PC-3 (cell line): Measurements from ENCODE around the gene IBTK. TPM values are rescaled to one million over a fixed set of nuclear protein-coding genes. Genes with fewer than 3 reads are reported as not detected.

ENCODE experiments used
- ATAC-seq: fragments of 200-7000 bp; cut with Tn5 transposase; 2 replicates; pipeline ENCODE4 v1.9.1; 2020; ENCODE audit warnings: mild to moderate bottlenecking, moderate library complexity
- BruUV-seq: library from RNA; stranded (reverse); fragments of 400-500 nt; replicated peaks from 2 replicates; lab custom pipeline; 2021; lab: Mats Ljungman, UMichigan
- CTCF ChIA-PET: fragments of 300-600 bp; sonication (Branson Sonifier 250); formaldehyde crosslinking; loops from one replicate; lab custom pipeline; 2022; ENCODE audit warnings: antibody characterized with exemption; lab: Charles Lee
- POLR2A ChIA-PET: fragments of 300-600 bp; sonication (Branson Sonifier 250); formaldehyde crosslinking; loops from one replicate; lab custom pipeline; 2022; ENCODE audit warnings: antibody characterized with exemption; ENCODE audit not compliant: unreplicated experiment; lab: Charles Lee
- DNase-seq: peaks from one replicate; pipeline ENCODE4 v3.0.0-alpha.2; 2015
- H2AFZ ChIP-seq: fragments of 300-600 bp; sonication (generic); 2 replicates; pipeline ENCODE4 v1.6.0; 2016; ENCODE audit warnings: antibody characterized with exemption, low read length
- H3F3A ChIP-seq: fragments of 300-600 bp; sonication (generic); one replicate; pipeline ENCODE4 v1.6.0; 2017; ENCODE audit warnings: antibody characterized with exemption, low read length, control low read depth, mild to moderate bottlenecking; ENCODE audit not compliant: unreplicated experiment
- H3K27ac ChIP-seq: fragments of 300-600 bp; sonication (generic); 2 replicates; pipeline ENCODE4 v1.5.1; 2016; ENCODE audit warnings: mild to moderate bottlenecking, low read length
- H3K27me3 ChIP-seq: fragments of 300-600 bp; sonication (generic); 2 replicates; pipeline ENCODE4 v1.6.1; 2016; ENCODE audit warnings: low read length, mixed read lengths
- H3K36me3 ChIP-seq: fragments of 300-600 bp; sonication (generic); 2 replicates; pipeline ENCODE4 v1.6.1; 2016; ENCODE audit warnings: low read depth, mixed run types, low read length, mixed read lengths
- H3K4me1 ChIP-seq: fragments of 300-600 bp; sonication (generic); 2 replicates; pipeline ENCODE4 v1.5.1; 2016; ENCODE audit warnings: low read length; ENCODE audit not compliant: insufficient read depth
- H3K4me2 ChIP-seq: fragments of 300-600 bp; sonication (generic); 2 replicates; pipeline ENCODE4 v1.6.0; 2016; ENCODE audit warnings: low read length
- H3K4me3 ChIP-seq: fragments of 300-600 bp; sonication (generic); 2 replicates; pipeline ENCODE4 v1.5.1; 2016; ENCODE audit warnings: mild to moderate bottlenecking, low read length, mixed read lengths
- H3K79me2 ChIP-seq: fragments of 300-600 bp; sonication (generic); 2 replicates; pipeline ENCODE4 v1.6.1; 2017; ENCODE audit warnings: low read length, mixed read lengths
- H3K9ac ChIP-seq: fragments of 300-600 bp; sonication (generic); 2 replicates; pipeline ENCODE4 v1.6.0; 2016; ENCODE audit warnings: mild to moderate bottlenecking, low read length
- H3K9me2 ChIP-seq: fragments of 300-600 bp; sonication (generic); replicated peaks from 2 replicates; pipeline ENCODE4 v1.6.1; 2016; ENCODE audit warnings: mixed run types, low read length, mixed read lengths
- H3K9me3 ChIP-seq: fragments of 300-600 bp; sonication (generic); 2 replicates; pipeline ENCODE4 v1.6.1; 2016; ENCODE audit warnings: low read length, mixed read lengths
- H4K20me1 ChIP-seq: fragments of 300-600 bp; sonication (generic); 2 replicates; pipeline ENCODE4 v1.6.1; 2016; ENCODE audit warnings: low read length, mixed read lengths
- CTCF ChIP-seq: fragments of 300-600 bp; sonication (generic); conservative IDR thresholded peaks from 2 replicates; pipeline ENCODE4 v1.5.1; 2017; ENCODE audit warnings: antibody characterized with exemption, low read depth, mild to moderate bottlenecking, low read length
- EZH2 ChIP-seq: fragments of 300-600 bp; sonication (generic); IDR thresholded peaks from one replicate; pipeline ENCODE4 v1.6.1; 2017; ENCODE audit warnings: antibody characterized with exemption, mild to moderate bottlenecking, low read length; ENCODE audit not compliant: unreplicated experiment
- EZH2phosphoT487 ChIP-seq: fragments of 300-600 bp; sonication (generic); IDR thresholded peaks from 2 replicates; pipeline ENCODE4 v1.6.1; 2018; ENCODE audit warnings: mild to moderate bottlenecking, antibody characterized with exemption, low read length, borderline replicate concordance
- intact Hi-C: fragments of 100-400 bp; cut with micrococcal nuclease; formaldehyde crosslinking; loops from 2 replicates; pipeline ENCODE4 v1.9.0; 2023
- total RNA-seq: library from RNA; depleted of rRNA; stranded (reverse); fragments of >200 nt; gene quantifications from 2 replicates; pipeline ENCODE4 v1.2.3, GENCODE V29; 2014

Gene IBTK
- total RNA-seq, 1 experiment from 2014 or later, result 17.2 TPM

- no peak overlapping the region for H2AFZ ChIP-seq
Measured at GRCh38 chr6:82208913-82209312, 38.6 kb downstream of the IBTK start.

GRCh38 chr6:82205930-82206392, 41.6 kb downstream of the IBTK start:
- DNase-seq (no peak), ATAC-seq (no peak)
- Histone ChIP-seq H3K9me3 (no peaks in the 10 kb centered on the region), H3K27me3 (no peaks in the 10 kb centered on the region), H3F3A (no peaks in the 10 kb centered on the region), H3K79me2 (no peaks in the 10 kb centered on the region), H3K36me3 (peaks cover 20% of the 10 kb centered on the region), H3K9ac (no peak overlapping the region), H3K4me1 (no peaks in the 10 kb centered on the region), H3K27ac (no peak overlapping the region), H4K20me1 (no peaks in the 10 kb centered on the region), H2AFZ (no peak overlapping the region), H3K4me3 (no peak overlapping the region), H3K4me2 (no peak overlapping the region), H3K9me2 (no peaks in the 10 kb centered on the region)
- POLR2A ChIA-PET, result no interaction called here
- CTCF ChIA-PET, result no interaction called here
- no TSS peak for BruUV-seq
- intact Hi-C loops, result no loop called here
- TF ChIP-seq CTCF (no peak), EZH2phosphoT487 (no peak), EZH2 (no peak)

More at GRCh38 chr6:82208913-82209312, 38.6 kb downstream of the IBTK start:
- Histone ChIP-seq H3K4me2 (no peak overlapping the region), H3K9me3 (no peaks in the 10 kb centered on the region), H3K4me1 (no peaks in the 10 kb centered on the region), H3F3A (no peaks in the 10 kb centered on the region), H3K79me2 (no peaks in the 10 kb centered on the region), H3K27ac (no peak overlapping the region), H3K9me2 (no peaks in the 10 kb centered on the region), H3K9ac (no peak overlapping the region), H3K36me3 (peaks cover 21% of the 10 kb centered on the region), H4K20me1 (no peaks in the 10 kb centered on the region), H3K27me3 (no peaks in the 10 kb centered on the region), H3K4me3 (no peak overlapping the region)
- DNase-seq (no peak), ATAC-seq (no peak)
- intact Hi-C loops, result no loop called here
- CTCF ChIA-PET, result no interaction called here
- TF ChIP-seq EZH2, result no peak
- no peak for TF ChIP-seq EZH2phosphoT487
- no peak for TF ChIP-seq CTCF
- BruUV-seq, result no TSS peak
- POLR2A ChIA-PET, result no interaction called here

- no peaks in the 10 kb centered on the region for H3K27me3 ChIP-seq
- ChIA-PET POLR2A (no interaction called here), CTCF (no interaction called here)
- no peaks in the 10 kb centered on the region for H4K20me1 ChIP-seq
- TF ChIP-seq EZH2, result no peak
- TF ChIP-seq CTCF, result no peak
- TF ChIP-seq EZH2phosphoT487, result no peak
- no peak overlapping the region for H3K4me3 ChIP-seq
- no peaks in the 10 kb centered on the region for H3K9me2 ChIP-seq
- no peak overlapping the region for H3K27ac ChIP-seq
- H3K9ac ChIP-seq, result no peak overlapping the region
- H3K9me3 ChIP-seq, result no peaks in the 10 kb centered on the region
- H2AFZ ChIP-seq, result no peak overlapping the region
- H3F3A ChIP-seq, result no peaks in the 10 kb centered on the region
- no TSS peak for BruUV-seq
- no peaks in the 10 kb centered on the region for H3K79me2 ChIP-seq
- intact Hi-C loops, result no loop called here
- no peak for ATAC-seq
- no peak overlapping the region for H3K4me2 ChIP-seq
- H3K36me3 ChIP-seq, result peaks cover 34% of the 10 kb centered on the region
- no peak for DNase-seq
- no peaks in the 10 kb centered on the region for H3K4me1 ChIP-seq
Measured at GRCh38 chr6:82204020-82204419, 43.5 kb downstream of the IBTK start.
